Ovary (tissue), 9 donors: ENCODE results near the gene TMEM63A. TPM values are rescaled to one million over a fixed set of nuclear protein-coding genes. Genes with fewer than 3 reads are reported as not detected.

Experiments used
- DNase-seq, 5 donors: peaks; one replicate each; pipeline ENCODE4 v3.0.0-alpha.2; 2019 to 2020
- H3K27ac ChIP-seq, 2 donors: fragments of 200-600 bp; one replicate each; pipeline versions ENCODE4 v1.5.1 to v1.8.0; 2019 to 2022
- H3K27me3 ChIP-seq: fragments of 200-600 bp; one replicate; pipeline ENCODE4 v1.8.0; 2022
- H3K36me3 ChIP-seq: fragments of 200-600 bp; sonication (generic); one replicate; pipeline ENCODE4 v1.5.1; 2019
- H3K4me1 ChIP-seq: one replicate; pipeline ENCODE4 v1.8.1; 2013; ENCODE audit warnings: mild to moderate bottlenecking, moderate library complexity; ENCODE audit not compliant: insufficient read depth
- H3K4me3 ChIP-seq: fragments of 200-600 bp; sonication (generic); one replicate; pipeline ENCODE4 v1.5.1; 2017
- H3K9me3 ChIP-seq, 2 donors: fragments of 200-600 bp in 1 of 2; sonication (generic) in 1 of 2; one replicate each; pipeline versions ENCODE4 v1.5.1 to v1.8.1; 2013 to 2019; ENCODE audit warnings: mild to moderate bottlenecking in 1 of 2, moderate library complexity in 1 of 2
- CTCF ChIP-seq, 3 donors: fragments of 450-650 bp in 2 of 3; fragments of 200-600 bp in 1 of 3; IDR thresholded peaks; one replicate each; pipeline versions ENCODE4 v1.5.1 to v1.8.0; 2016 to 2022; ENCODE audit warnings: antibody characterized with exemption in 3 of 3, mild to moderate bottlenecking in 1 of 3
- EP300 ChIP-seq: sonication (generic); formaldehyde crosslinking; IDR thresholded peaks from one replicate; pipeline ENCODE4 v1.6.1; 2017; ENCODE audit warnings: antibody characterized with exemption
- POLR2A ChIP-seq: fragments of 450-650 bp; IDR thresholded peaks from one replicate; pipeline ENCODE4 v1.6.1; 2017; ENCODE audit warnings: antibody characterized with exemption, mild to moderate bottlenecking, moderate library complexity
- WGBS, 3 donors: extraction: QIAGEN DNeasy Blood & Tissue Kit in 1 of 3; methylation state at CpG; one replicate each; pipeline versions ENCODE4 v1.1.5 to v1.1.7; 2013 to 2017; 5-methylcytosine and 5-hydroxymethylcytosine counted together
- intact Hi-C, 4 donors: fragments of 100-400 bp; cut with DNase I; formaldehyde crosslinking; loops; one replicate each; pipeline versions ENCODE4 v1.11.0 to v1.15.1; 2022 to 2023
- polyA plus RNA-seq, 2 donors: library from polyadenylated mRNA; stranded (reverse); fragments of 200-250 nt in 1 of 2; fragments of 350-450 nt in 1 of 2; fragmentation: Illumina TruSeq in 1 of 2; extraction: RNeasy Lipid Tissue Mini Kit (QIAGEN cat#74804) in 1 of 2; gene quantifications; one replicate each; pipeline ENCODE4 v1.2.3, GENCODE V29; 2013 to 2014
- total RNA-seq, 7 donors: library from RNA; depleted of rRNA in 2 of 7; stranded (reverse); fragments of >200 nt in 2 of 7; fragmentation: NEBNext Ultra II Directional in 3 of 7; extraction: Animal tissue kit (Norgen Biotek cat#: 25700) in 3 of 7; gene quantifications; one replicate each; pipeline versions ENCODE4 v1.1.0 to v1.2.4, GENCODE V29; 2016 to 2023
- donor health status: DM: no; HTN: no; CAD: no; lungs with moderate emphysema.
- donor health status: DM: no; HTN: no; CAD: no.
- donor health status: Bipolar disorder and iron deficiency.
- donor health status: DM: yes; HTN: yes; CAD: no.
- donor health status: DM: no; HTN: no; CAD: no.
- donor health status: DM: yes; HTN: yes; CAD: no.

The TMEM63A gene
- total and polyA plus RNA-seq, 9 donors: 29.6 to 82.8 (median 53.0) TPM

- no peak overlapping the region for H3K4me3 ChIP-seq
- H3K27ac ChIP-seq: no peak overlapping the region
- no peak for DNase-seq
- no peaks in the 10 kb centered on the region for H3K27me3 ChIP-seq
- 94 to 97% (median 97%) methylated on average over 1 of the region's 1 CpG for WGBS, 3 donors
- peaks cover 2% of the 10 kb centered on the region for H3K4me1 ChIP-seq
- intact Hi-C loops: no loop called here
- no peaks in the 10 kb centered on the region for H3K36me3 ChIP-seq
- TF ChIP-seq EP300 (no peak), POLR2A (no peak), CTCF (IDR thresholded peaks at IDR 0.05) (no peak)
- H3K9me3 ChIP-seq: no peaks in the 10 kb centered on the region
These were observed 27.3 kb upstream of the TMEM63A start for GRCh38 chr1:225909477-225909876.

- peaks cover 2% of the 10 kb centered on the region for H3K4me1 ChIP-seq
- WGBS, 3 donors: 68 to 79% (median 75%) methylated on average over 2 of the region's 2 CpGs
- H3K9me3 ChIP-seq: no peaks in the 10 kb centered on the region
- H3K27ac ChIP-seq: no peak overlapping the region
- no peaks in the 10 kb centered on the region for H3K36me3 ChIP-seq
- intact Hi-C loops: no loop called here
- no peaks in the 10 kb centered on the region for H3K27me3 ChIP-seq
- DNase-seq: no peak
- TF ChIP-seq POLR2A (no peak), EP300 (no peak), CTCF (IDR thresholded peaks at IDR 0.05) (no peak)
- H3K4me3 ChIP-seq: no peak overlapping the region
These were observed 26.6 kb upstream of the TMEM63A start for GRCh38 chr1:225908773-225909172.

- TF ChIP-seq CTCF (IDR thresholded peaks at IDR 0.05) (no peak), POLR2A (no peak), EP300 (no peak)
- 87 to 91% (median 89%) methylated on average over 5 of the region's 5 CpGs for WGBS, 3 donors
- no peaks in the 10 kb centered on the region for H3K9me3 ChIP-seq
- no peaks in the 10 kb centered on the region for H3K36me3 ChIP-seq
- no peak for DNase-seq
- intact Hi-C loops: no loop called here
- no peaks in the 10 kb centered on the region for H3K27me3 ChIP-seq
- H3K4me1 ChIP-seq: peaks cover 2% of the 10 kb centered on the region
- H3K4me3 ChIP-seq: no peak overlapping the region
- H3K27ac ChIP-seq: no peak overlapping the region
These were observed 25.9 kb upstream of the TMEM63A start for GRCh38 chr1:225908013-225908640.

- DNase-seq: no peak
- Histone ChIP-seq H3K4me3 (no peak overlapping the region), H3K9me3 (no peaks in the 10 kb centered on the region), H3K36me3 (no peaks in the 10 kb centered on the region), H3K27me3 (no peaks in the 10 kb centered on the region), H3K27ac (no peak overlapping the region), H3K4me1 (peaks cover 2% of the 10 kb centered on the region)
- intact Hi-C loops: no loop called here
- WGBS, 3 donors: 91 to 92% (median 91%) methylated on average over 7 of the region's 7 CpGs
- TF ChIP-seq EP300 (no peak), CTCF (IDR thresholded peaks at IDR 0.05) (no peak), POLR2A (no peak)
These were observed 25.2 kb upstream of the TMEM63A start for GRCh38 chr1:225907341-225907740.
